ENCODE results near the gene LMBR1. TPM values are rescaled to one million over a fixed set of nuclear protein-coding genes. Genes with fewer than 3 reads are reported as not detected.

Gene LMBR1
- total and polyA plus RNA-seq, 4 donors, result 11.2 to 35.7 (median 17.9) TPM

DNA sequence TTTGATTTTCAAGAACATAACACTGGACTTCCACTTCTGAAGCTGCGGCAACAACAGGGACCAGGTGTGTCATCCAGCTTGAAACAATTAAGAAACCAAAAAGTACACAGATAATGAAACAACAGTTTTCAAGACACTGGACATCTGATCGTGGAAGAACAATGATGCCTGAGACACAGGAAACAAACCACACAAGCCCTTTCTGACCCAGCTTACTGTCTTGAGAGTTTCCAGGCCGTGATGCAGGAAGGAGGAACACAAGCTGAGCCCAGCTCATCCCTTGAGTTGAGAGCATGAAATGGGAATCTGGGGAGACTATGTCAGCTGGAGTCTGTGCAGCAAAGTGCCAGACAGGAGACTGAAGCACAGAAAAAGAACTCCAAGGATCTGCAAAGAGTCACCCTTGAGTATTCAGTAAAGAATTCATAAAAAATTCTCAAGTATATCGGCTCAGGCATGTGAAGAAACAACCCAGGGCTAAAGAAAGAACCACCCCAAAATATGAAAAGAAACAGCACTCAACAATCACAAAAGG is 160.8 kb downstream of the LMBR1 start:
- H3K36me3 ChIP-seq (ENCODE audit: control insufficient read depth in 4 of 4, insufficient read depth in 3 of 4, low read depth in 1 of 4, low read length in 3 of 4), result peaks cover 0 to 16% (median 11%) of the 10 kb centered on the region in 4 donors
- peaks cover 0 to 7% (median under 1%) of the 10 kb centered on the region in 4 donors for H3K9me3 ChIP-seq (ENCODE audit: control insufficient read depth in 4 of 4, low read length in 3 of 4)
- TF ChIP-seq NR2F2 (IDR thresholded peaks at IDR 0.05), result no peak
- no peak overlapping the region for H3K9ac ChIP-seq (ENCODE audit: low read depth in 1 of 2, low read length in 2 of 2)
- 91% methylated on average over 4 of the region's 4 CpGs for WGBS
- peaks cover 0 to 5% (median 2%) of the 10 kb centered on the region in 4 donors for H3K4me1 ChIP-seq (ENCODE audit: control insufficient read depth in 4 of 4, insufficient read depth in 4 of 4, low read length in 3 of 4)
- no peaks in the 10 kb centered on the region for H3K27me3 ChIP-seq (ENCODE audit: control insufficient read depth in 4 of 4, insufficient read depth in 4 of 4, low read length in 3 of 4)
- no peak overlapping the region for H3K4me3 ChIP-seq (ENCODE audit: low read depth in 1 of 3, low read length in 3 of 3)
- no peak for DNase-seq (ENCODE audit: low spot score)
- H3K27ac ChIP-seq (ENCODE audit: low read depth in 1 of 2, low read length in 2 of 2), result no peak overlapping the region

DNA sequence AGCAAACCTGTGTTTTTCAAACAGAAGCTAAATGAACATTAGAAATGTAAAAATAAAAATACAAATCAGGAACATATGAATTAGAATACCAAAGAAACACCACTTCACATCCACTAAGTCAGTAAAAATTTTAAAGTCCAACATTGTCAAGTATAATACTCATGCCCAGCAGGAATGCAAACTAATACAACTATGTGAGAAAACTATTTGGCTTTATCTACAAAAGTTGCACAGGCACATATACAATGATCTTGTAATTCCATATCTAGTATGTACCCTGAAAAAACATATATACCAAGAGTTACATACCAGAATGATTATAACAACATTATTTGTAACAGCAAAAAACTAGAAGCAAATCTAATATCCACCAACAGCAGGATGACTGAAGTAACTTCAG is 161.3 kb downstream of the LMBR1 start:
- Histone ChIP-seq H3K4me3 (ENCODE audit: low read depth in 1 of 3, low read length in 3 of 3) (no peak overlapping the region), H3K4me1 (ENCODE audit: control insufficient read depth in 4 of 4, insufficient read depth in 4 of 4, low read length in 3 of 4) (peaks cover 0 to 5% (median 2%) of the 10 kb centered on the region in 4 donors), H3K27ac (ENCODE audit: low read depth in 1 of 2, low read length in 2 of 2) (no peak overlapping the region), H3K27me3 (ENCODE audit: control insufficient read depth in 4 of 4, insufficient read depth in 4 of 4, low read length in 3 of 4) (no peaks in the 10 kb centered on the region), H3K36me3 (ENCODE audit: control insufficient read depth in 4 of 4, insufficient read depth in 3 of 4, low read depth in 1 of 4, low read length in 3 of 4) (peaks cover 0 to 16% (median 11%) of the 10 kb centered on the region in 4 donors), H3K9ac (ENCODE audit: low read depth in 1 of 2, low read length in 2 of 2) (no peak overlapping the region), H3K9me3 (ENCODE audit: control insufficient read depth in 4 of 4, low read length in 3 of 4) (peaks cover 0 to 7% (median under 1%) of the 10 kb centered on the region in 4 donors)
- no peak for DNase-seq (ENCODE audit: low spot score)
- TF ChIP-seq, protein P1, sequence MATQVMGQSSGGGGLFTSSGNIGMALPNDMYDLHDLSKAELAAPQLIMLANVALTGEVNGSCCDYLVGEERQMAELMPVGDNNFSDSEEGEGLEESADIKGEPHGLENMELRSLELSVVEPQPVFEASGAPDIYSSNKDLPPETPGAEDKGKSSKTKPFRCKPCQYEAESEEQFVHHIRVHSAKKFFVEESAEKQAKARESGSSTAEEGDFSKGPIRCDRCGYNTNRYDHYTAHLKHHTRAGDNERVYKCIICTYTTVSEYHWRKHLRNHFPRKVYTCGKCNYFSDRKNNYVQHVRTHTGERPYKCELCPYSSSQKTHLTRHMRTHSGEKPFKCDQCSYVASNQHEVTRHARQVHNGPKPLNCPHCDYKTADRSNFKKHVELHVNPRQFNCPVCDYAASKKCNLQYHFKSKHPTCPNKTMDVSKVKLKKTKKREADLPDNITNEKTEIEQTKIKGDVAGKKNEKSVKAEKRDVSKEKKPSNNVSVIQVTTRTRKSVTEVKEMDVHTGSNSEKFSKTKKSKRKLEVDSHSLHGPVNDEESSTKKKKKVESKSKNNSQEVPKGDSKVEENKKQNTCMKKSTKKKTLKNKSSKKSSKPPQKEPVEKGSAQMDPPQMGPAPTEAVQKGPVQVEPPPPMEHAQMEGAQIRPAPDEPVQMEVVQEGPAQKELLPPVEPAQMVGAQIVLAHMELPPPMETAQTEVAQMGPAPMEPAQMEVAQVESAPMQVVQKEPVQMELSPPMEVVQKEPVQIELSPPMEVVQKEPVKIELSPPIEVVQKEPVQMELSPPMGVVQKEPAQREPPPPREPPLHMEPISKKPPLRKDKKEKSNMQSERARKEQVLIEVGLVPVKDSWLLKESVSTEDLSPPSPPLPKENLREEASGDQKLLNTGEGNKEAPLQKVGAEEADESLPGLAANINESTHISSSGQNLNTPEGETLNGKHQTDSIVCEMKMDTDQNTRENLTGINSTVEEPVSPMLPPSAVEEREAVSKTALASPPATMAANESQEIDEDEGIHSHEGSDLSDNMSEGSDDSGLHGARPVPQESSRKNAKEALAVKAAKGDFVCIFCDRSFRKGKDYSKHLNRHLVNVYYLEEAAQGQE (IDR thresholded peaks at IDR 0.05), result no peak
- TF ChIP-seq GABPA (IDR thresholded peaks at IDR 0.05 in 1 of 2, conservative IDR thresholded peaks at IDR 0.05 in 1 of 2) (no peak), NR2F2 (IDR thresholded peaks at IDR 0.05) (no peak), FOXA1 (IDR thresholded peaks at IDR 0.05) (no peak), JUND (IDR thresholded peaks at IDR 0.05) (no peak), RAD21 (IDR thresholded peaks at IDR 0.05) (no peak), HNF4A (conservative IDR thresholded peaks at IDR 0.05) (no peak), SP1 (IDR thresholded peaks at IDR 0.05) (no peak), HNF4G (IDR thresholded peaks at IDR 0.05) (no peak), TAF1 (conservative IDR thresholded peaks at IDR 0.05) (no peak), RXRA (IDR thresholded peaks at IDR 0.05) (no peak)
- TF ChIP-seq, protein P2, sequence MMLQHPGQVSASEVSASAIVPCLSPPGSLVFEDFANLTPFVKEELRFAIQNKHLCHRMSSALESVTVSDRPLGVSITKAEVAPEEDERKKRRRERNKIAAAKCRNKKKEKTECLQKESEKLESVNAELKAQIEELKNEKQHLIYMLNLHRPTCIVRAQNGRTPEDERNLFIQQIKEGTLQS (IDR thresholded peaks at IDR 0.05), result no peak
- TF ChIP-seq, protein P3, sequence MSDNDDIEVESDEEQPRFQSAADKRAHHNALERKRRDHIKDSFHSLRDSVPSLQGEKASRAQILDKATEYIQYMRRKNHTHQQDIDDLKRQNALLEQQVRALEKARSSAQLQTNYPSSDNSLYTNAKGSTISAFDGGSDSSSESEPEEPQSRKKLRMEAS (IDR thresholded peaks at IDR 0.05), result no peak
- TF ChIP-seq, protein P4, sequence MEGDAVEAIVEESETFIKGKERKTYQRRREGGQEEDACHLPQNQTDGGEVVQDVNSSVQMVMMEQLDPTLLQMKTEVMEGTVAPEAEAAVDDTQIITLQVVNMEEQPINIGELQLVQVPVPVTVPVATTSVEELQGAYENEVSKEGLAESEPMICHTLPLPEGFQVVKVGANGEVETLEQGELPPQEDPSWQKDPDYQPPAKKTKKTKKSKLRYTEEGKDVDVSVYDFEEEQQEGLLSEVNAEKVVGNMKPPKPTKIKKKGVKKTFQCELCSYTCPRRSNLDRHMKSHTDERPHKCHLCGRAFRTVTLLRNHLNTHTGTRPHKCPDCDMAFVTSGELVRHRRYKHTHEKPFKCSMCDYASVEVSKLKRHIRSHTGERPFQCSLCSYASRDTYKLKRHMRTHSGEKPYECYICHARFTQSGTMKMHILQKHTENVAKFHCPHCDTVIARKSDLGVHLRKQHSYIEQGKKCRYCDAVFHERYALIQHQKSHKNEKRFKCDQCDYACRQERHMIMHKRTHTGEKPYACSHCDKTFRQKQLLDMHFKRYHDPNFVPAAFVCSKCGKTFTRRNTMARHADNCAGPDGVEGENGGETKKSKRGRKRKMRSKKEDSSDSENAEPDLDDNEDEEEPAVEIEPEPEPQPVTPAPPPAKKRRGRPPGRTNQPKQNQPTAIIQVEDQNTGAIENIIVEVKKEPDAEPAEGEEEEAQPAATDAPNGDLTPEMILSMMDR (IDR thresholded peaks at IDR 0.05; ENCODE audit: low read depth, low read length, missing input control), result no peak
- TF ChIP-seq, protein P5, sequence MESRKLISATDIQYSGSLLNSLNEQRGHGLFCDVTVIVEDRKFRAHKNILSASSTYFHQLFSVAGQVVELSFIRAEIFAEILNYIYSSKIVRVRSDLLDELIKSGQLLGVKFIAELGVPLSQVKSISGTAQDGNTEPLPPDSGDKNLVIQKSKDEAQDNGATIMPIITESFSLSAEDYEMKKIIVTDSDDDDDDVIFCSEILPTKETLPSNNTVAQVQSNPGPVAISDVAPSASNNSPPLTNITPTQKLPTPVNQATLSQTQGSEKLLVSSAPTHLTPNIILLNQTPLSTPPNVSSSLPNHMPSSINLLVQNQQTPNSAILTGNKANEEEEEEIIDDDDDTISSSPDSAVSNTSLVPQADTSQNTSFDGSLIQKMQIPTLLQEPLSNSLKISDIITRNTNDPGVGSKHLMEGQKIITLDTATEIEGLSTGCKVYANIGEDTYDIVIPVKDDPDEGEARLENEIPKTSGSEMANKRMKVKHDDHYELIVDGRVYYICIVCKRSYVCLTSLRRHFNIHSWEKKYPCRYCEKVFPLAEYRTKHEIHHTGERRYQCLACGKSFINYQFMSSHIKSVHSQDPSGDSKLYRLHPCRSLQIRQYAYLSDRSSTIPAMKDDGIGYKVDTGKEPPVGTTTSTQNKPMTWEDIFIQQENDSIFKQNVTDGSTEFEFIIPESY (IDR thresholded peaks at IDR 0.05), result no peak
